B cell (primary cell): ENCODE measurements around the gene ELOVL6. TPM values are rescaled to one million over a fixed set of nuclear protein-coding genes. Genes with fewer than 3 reads are reported as not detected.

Source experiments
- ATAC-seq: fragments of 200-7000 bp; cut with Tn5 transposase; one replicate; pipeline ENCODE4 v1.10.0; 2021; ENCODE audit warnings: low read depth, mild to moderate bottlenecking, moderate number of reproducible peaks, moderate library complexity
- CTCF ChIA-PET: fragments of 350-600 bp; sonication (Branson Sonifier 250); formaldehyde crosslinking; loops from one replicate; lab custom pipeline; 2021; ENCODE audit warnings: antibody characterized with exemption, inconsistent platforms; lab: Charles Lee
- POLR2A ChIA-PET: fragments of 350-600 bp; sonication (Branson Sonifier 250); formaldehyde crosslinking; loops from one replicate; lab custom pipeline; 2021; ENCODE audit warnings: antibody characterized with exemption; lab: Charles Lee
- DNase-seq: peaks from one replicate; pipeline ENCODE4 v3.0.0; 2013
- H2AFZ ChIP-seq: 2 replicates; pipeline ENCODE4 v1.6.1; 2012; ENCODE audit warnings: mild to moderate bottlenecking, low read depth, low read length; ENCODE audit not compliant: insufficient read depth, poor library complexity, severe bottlenecking
- H3K27ac ChIP-seq, 2 donors: 1 replicate in 1 of 2; 2 replicates in 1 of 2; pipeline ENCODE4 v1.5.1; 2012 to 2013; ENCODE audit warnings: low read length in 2 of 2, mild to moderate bottlenecking in 2 of 2, moderate library complexity in 1 of 2
- H3K27me3 ChIP-seq, 4 experiments: fragments of 200-600 bp in 1 of 4; sonication (generic) in 1 of 4; replicated peaks in 1 of 4; 1 replicate in 2 of 4; 2 replicates in 2 of 4; pipeline versions ENCODE4 v1.6.1 to v1.7.0; 2013 to 2016; ENCODE audit warnings: low read length in 3 of 4, mild to moderate bottlenecking in 2 of 4, mixed read lengths in 1 of 4, moderate library complexity in 1 of 4; ENCODE audit not compliant: insufficient read depth in 4 of 4, control insufficient read depth in 3 of 4; ENCODE audit errors: control extremely low read depth in 1 of 4
- H3K36me3 ChIP-seq, 2 experiments: replicated peaks in 1 of 2; 1 replicate in 1 of 2; 2 replicates in 1 of 2; pipeline versions ENCODE4 v1.6.1 to v1.7.1; 2013; ENCODE audit warnings: low read length in 1 of 2; ENCODE audit not compliant: insufficient read depth in 2 of 2, control insufficient read depth in 1 of 2; ENCODE audit errors: control extremely low read depth in 1 of 2, extremely low read depth in 1 of 2
- H3K4me1 ChIP-seq, 2 donors: fragments of 200-600 bp in 1 of 2; sonication (generic) in 1 of 2; 1 replicate in 1 of 2; 2 replicates in 1 of 2; pipeline versions ENCODE4 v1.5.1 to v1.6.1; 2013 to 2017; ENCODE audit warnings: low read length in 2 of 2; ENCODE audit not compliant: control insufficient read depth in 2 of 2, insufficient read depth in 2 of 2
- H3K4me2 ChIP-seq: replicated peaks from 2 replicates; pipeline ENCODE3; 2012; ENCODE audit warnings: mild to moderate bottlenecking, low read depth, low read length; ENCODE audit not compliant: poor library complexity, severe bottlenecking
- H3K4me3 ChIP-seq, 5 experiments: fragments of 200-600 bp in 1 of 5; sonication (generic) in 1 of 5; 1 replicate in 3 of 5; 2 replicates in 2 of 5; pipeline versions ENCODE4 v1.5.1 to v1.7.0; 2011 to 2016; ENCODE audit warnings: low read length in 4 of 5, mild to moderate bottlenecking in 4 of 5, low read depth in 2 of 5, control low read depth in 1 of 5, moderate library complexity in 1 of 5; ENCODE audit not compliant: insufficient read depth in 1 of 5; ENCODE audit errors: control extremely low read depth in 1 of 5, extremely low read depth in 1 of 5
- H3K79me2 ChIP-seq: fragments of 200-600 bp; sonication (generic); one replicate; pipeline ENCODE4 v1.6.0; 2016; ENCODE audit warnings: low read length; ENCODE audit not compliant: control insufficient read depth, insufficient read depth
- H3K9ac ChIP-seq: fragments of 200-600 bp; sonication (generic); 2 replicates; pipeline ENCODE4 v1.6.1; 2017; ENCODE audit warnings: mild to moderate bottlenecking, low read length, moderate library complexity
- H3K9me3 ChIP-seq, 3 donors: one replicate each; pipeline versions ENCODE4 v1.6.1 to v1.7.1; 2013; ENCODE audit warnings: low read length in 2 of 3; ENCODE audit not compliant: control insufficient read depth in 2 of 3, insufficient read depth in 1 of 3; ENCODE audit errors: control extremely low read depth in 1 of 3
- H4K20me1 ChIP-seq: 2 replicates; pipeline ENCODE4 v1.6.0; 2012; ENCODE audit warnings: mild to moderate bottlenecking, low read length; ENCODE audit not compliant: insufficient read depth, control insufficient read depth, poor library complexity, severe bottlenecking
- H3K27ac Mint-ChIP-seq: one replicate; pipeline ENCODE4 v1.8.0; 2021; ENCODE audit warnings: mixed read lengths
- H3K27me3 Mint-ChIP-seq: one replicate; pipeline ENCODE4 v1.8.0; 2021; ENCODE audit warnings: mixed read lengths
- H3K4me1 Mint-ChIP-seq: one replicate; pipeline ENCODE4 v1.8.0; 2021; ENCODE audit warnings: mixed read lengths
- H3K4me3 Mint-ChIP-seq: one replicate; pipeline ENCODE4 v1.8.0; 2021; ENCODE audit warnings: mixed read lengths
- H3K9me3 Mint-ChIP-seq: one replicate; pipeline ENCODE4 v1.8.0; 2022; ENCODE audit warnings: mixed read lengths; ENCODE audit not compliant: insufficient read depth
- CTCF ChIP-seq: fragments of 200-600 bp; IDR thresholded peaks from one replicate; pipeline ENCODE4 v1.8.0; 2022; ENCODE audit warnings: antibody characterized with exemption, mild to moderate bottlenecking
- EZH2 ChIP-seq: IDR thresholded peaks from 2 replicates; pipeline ENCODE4 v1.6.1; 2012; ENCODE audit warnings: borderline replicate concordance, low read depth, mild to moderate bottlenecking, moderate library complexity, low read length; ENCODE audit not compliant: insufficient read depth, poor library complexity, severe bottlenecking
- WGBS: methylation state at CpG from one replicate; pipeline ENCODE4 v1.1.5; 2013; ENCODE audit warnings: missing lambda C conversion rate; ENCODE audit not compliant: insufficient coverage; 5-methylcytosine and 5-hydroxymethylcytosine counted together
- intact Hi-C: fragments of 100-400 bp; cut with micrococcal nuclease; formaldehyde crosslinking; loops from one replicate; pipeline ENCODE4 v1.10.0; 2022
- polyA plus RNA-seq: library from polyadenylated mRNA; depleted of rRNA; stranded (reverse); fragments of >200 nt; gene quantifications from 2 replicates; pipeline ENCODE4 v1.2.3, GENCODE V29; 2012
- total RNA-seq, 2 donors: library from RNA; stranded (reverse); fragments of 120-200 nt in 1 of 2; gene quantifications; 1 replicate in 1 of 2; 2 replicates in 1 of 2; pipeline versions ENCODE4 v1.2.3 to v1.2.4, GENCODE V29; 2013 to 2022

ELOVL6 gene
- total and polyA plus RNA-seq, 2 donors (not counting 1 experiment from before 2014, with no cell fraction given) = 0.10 to 0.22 TPM

GRCh38 chr4:110134269-110134869, 64.0 kb downstream of the ELOVL6 start:
- Histone ChIP-seq H4K20me1 (no peaks in the 10 kb centered on the region), H3K27ac (no peak overlapping the region), H3K36me3 (no peaks in the 10 kb centered on the region), H3K9ac (no peak overlapping the region), H3K4me1 (no peaks in the 10 kb centered on the region), H2AFZ (no peak overlapping the region), H3K9me3 (no peaks in the 10 kb centered on the region), H3K27me3 (no peaks in the 10 kb centered on the region), H3K79me2 (no peaks in the 10 kb centered on the region), H3K4me3 (no peak overlapping the region), H3K4me2 (no peak overlapping the region)
- ChIA-PET POLR2A (no interaction called here), CTCF (no interaction called here)
- intact Hi-C loops = no loop called here
- no peak for DNase-seq
- no peak overlapping the region for H3K27ac Mint-ChIP-seq
- ATAC-seq = no peak
- no peak overlapping the region for H3K4me3 Mint-ChIP-seq
- H3K9me3 Mint-ChIP-seq = no peaks in the 10 kb centered on the region
- TF ChIP-seq CTCF = no peak
- TF ChIP-seq EZH2 = no peak
- no peaks in the 10 kb centered on the region for H3K4me1 Mint-ChIP-seq
- peaks cover 4% of the 10 kb centered on the region for H3K27me3 Mint-ChIP-seq
- 100% methylated on average over 1 of the region's 3 CpGs for WGBS

GRCh38 chr4:110132816-110133719, 65.3 kb downstream of the ELOVL6 start:
- intact Hi-C loops = no loop called here
- no peaks in the 10 kb centered on the region for H3K27me3 Mint-ChIP-seq
- ATAC-seq (no peak), DNase-seq (no peak)
- POLR2A ChIA-PET = no interaction called here
- Histone ChIP-seq H3K4me1 (no peaks in the 10 kb centered on the region), H3K79me2 (no peaks in the 10 kb centered on the region), H3K27me3 (no peaks in the 10 kb centered on the region), H2AFZ (no peak overlapping the region), H4K20me1 (no peaks in the 10 kb centered on the region), H3K9me3 (no peaks in the 10 kb centered on the region), H3K27ac (no peak overlapping the region), H3K4me3 (no peak overlapping the region), H3K4me2 (no peak overlapping the region), H3K36me3 (no peaks in the 10 kb centered on the region), H3K9ac (no peak overlapping the region)
- no peak for TF ChIP-seq EZH2
- no peak for TF ChIP-seq CTCF
- H3K27ac Mint-ChIP-seq = no peak overlapping the region
- CTCF ChIA-PET = no interaction called here
- H3K4me1 Mint-ChIP-seq = no peaks in the 10 kb centered on the region
- H3K4me3 Mint-ChIP-seq = no peak overlapping the region
- WGBS = 88% methylated on average over 1 of the region's 6 CpGs
- no peaks in the 10 kb centered on the region for H3K9me3 Mint-ChIP-seq
